ENCODE measurements around the gene SCPEP1.
A peak's percentile ranks its signal among the peaks of the same experiment; 100 is the strongest.
"Not testable (repeated sequence)": the region's sequence is repeated elsewhere in the genome, so short reads cannot be mapped to it uniquely, and the experiment has no call there.

Gene SCPEP1

GRCh38 chr17:56937687-56938086 is 40.2 kb upstream of the SCPEP1 start:
- H3K4me3 ChIP-seq (ENCODE audit: low read depth, low read length) = no peak overlapping the region
- peaks cover 7% of the 10 kb centered on the region for H3K4me1 ChIP-seq
- H3K36me3 ChIP-seq (ENCODE audit: control insufficient read depth, insufficient read depth, low read length) = no peaks in the 10 kb centered on the region
- H3K27ac ChIP-seq = no peak overlapping the region
- no peak overlapping the region for H3K4me2 ChIP-seq (ENCODE audit: low read length)
- H3K9me3 ChIP-seq (ENCODE audit: control insufficient read depth, low read length) = no peaks in the 10 kb centered on the region
- no peak for TF ChIP-seq CTCF (IDR thresholded peaks at IDR 0.05)
- H3K9ac ChIP-seq = no peak overlapping the region
- H2AFZ ChIP-seq = no peak overlapping the region
- no peaks in the 10 kb centered on the region for H3K79me2 ChIP-seq
- H3K27me3 ChIP-seq (ENCODE audit: control insufficient read depth, insufficient read depth, low read length) = no peaks in the 10 kb centered on the region

- not testable (repeated sequence) for H2AFZ ChIP-seq; H3K79me2 ChIP-seq; H3K27ac ChIP-seq; H3K4me1 ChIP-seq; H3K4me2 ChIP-seq (ENCODE audit: low read length); H3K9me3 ChIP-seq (ENCODE audit: control insufficient read depth, low read length); H3K36me3 ChIP-seq (ENCODE audit: control insufficient read depth, insufficient read depth, low read length); H3K4me3 ChIP-seq (ENCODE audit: low read depth, low read length); H3K9ac ChIP-seq; H3K27me3 ChIP-seq (ENCODE audit: control insufficient read depth, insufficient read depth, low read length)
These were observed 39.7 kb upstream of the SCPEP1 start for GRCh38 chr17:56938206-56938605.

- no peaks in the 10 kb centered on the region for H3K36me3 ChIP-seq (ENCODE audit: control insufficient read depth, insufficient read depth, low read length)
These were observed 38.0 kb upstream of the SCPEP1 start for GRCh38 chr17:56939869-56940484.

GRCh38 chr17:56943505-56944125 is 34.3 kb upstream of the SCPEP1 start:
- Histone ChIP-seq H3K4me1 (no peaks in the 10 kb centered on the region), H3K9me3 (ENCODE audit: control insufficient read depth, low read length) (no peaks in the 10 kb centered on the region), H3K36me3 (ENCODE audit: control insufficient read depth, insufficient read depth, low read length) (no peaks in the 10 kb centered on the region), H3K27me3 (ENCODE audit: control insufficient read depth, insufficient read depth, low read length) (no peaks in the 10 kb centered on the region), H3K4me3 (ENCODE audit: low read depth, low read length) (no peak overlapping the region), H3K27ac (no peak overlapping the region), H3K4me2 (ENCODE audit: low read length) (no peak overlapping the region), H3K79me2 (no peaks in the 10 kb centered on the region), H2AFZ (no peak overlapping the region), H3K9ac (no peak overlapping the region)
- TF ChIP-seq CTCF (IDR thresholded peaks at IDR 0.05) = no peak

More at GRCh38 chr17:56939869-56940484, 38.0 kb upstream of the SCPEP1 start:
- Histone ChIP-seq H3K4me2 (ENCODE audit: low read length) (no peak overlapping the region), H3K9me3 (ENCODE audit: control insufficient read depth, low read length) (no peaks in the 10 kb centered on the region), H3K79me2 (no peaks in the 10 kb centered on the region), H3K27me3 (ENCODE audit: control insufficient read depth, insufficient read depth, low read length) (no peaks in the 10 kb centered on the region), H2AFZ (no peak overlapping the region), H3K4me3 (ENCODE audit: low read depth, low read length) (no peak overlapping the region), H3K4me1 (peaks cover 7% of the 10 kb centered on the region), H3K27ac (no peak overlapping the region), H3K9ac (no peak overlapping the region)
- TF ChIP-seq CTCF (IDR thresholded peaks at IDR 0.05) = peak; percentile 69

- Histone ChIP-seq H3K4me1 (no peaks in the 10 kb centered on the region), H3K27ac (no peak overlapping the region), H3K36me3 (ENCODE audit: control insufficient read depth, insufficient read depth, low read length) (no peaks in the 10 kb centered on the region), H2AFZ (no peak overlapping the region), H3K27me3 (ENCODE audit: control insufficient read depth, insufficient read depth, low read length) (no peaks in the 10 kb centered on the region), H3K4me2 (ENCODE audit: low read length) (no peak overlapping the region), H3K4me3 (ENCODE audit: low read depth, low read length) (no peak overlapping the region), H3K9ac (no peak overlapping the region), H3K9me3 (ENCODE audit: control insufficient read depth, low read length) (no peaks in the 10 kb centered on the region), H3K79me2 (no peaks in the 10 kb centered on the region)
- no peak for TF ChIP-seq CTCF (IDR thresholded peaks at IDR 0.05)
These were observed 31.9 kb upstream of the SCPEP1 start for GRCh38 chr17:56945938-56946505.

All from parathyroid adenoma (tissue), 2 donors.